Ovary (tissue), 9 donors: Measurements from ENCODE around the gene RALGPS1. TPM values are rescaled to one million over a fixed set of nuclear protein-coding genes. Genes with fewer than 3 reads are reported as not detected.

Experiments
- DNase-seq, 5 donors: peaks; one replicate each; pipeline ENCODE4 v3.0.0-alpha.2; 2019 to 2020
- H3K27ac ChIP-seq, 2 donors: fragments of 200-600 bp; one replicate each; pipeline versions ENCODE4 v1.5.1 to v1.8.0; 2019 to 2022
- H3K27me3 ChIP-seq: fragments of 200-600 bp; one replicate; pipeline ENCODE4 v1.8.0; 2022
- H3K36me3 ChIP-seq: fragments of 200-600 bp; sonication (generic); one replicate; pipeline ENCODE4 v1.5.1; 2019
- H3K4me1 ChIP-seq: one replicate; pipeline ENCODE4 v1.8.1; 2013; ENCODE audit warnings: mild to moderate bottlenecking, moderate library complexity; ENCODE audit not compliant: insufficient read depth
- H3K4me3 ChIP-seq: fragments of 200-600 bp; sonication (generic); one replicate; pipeline ENCODE4 v1.5.1; 2017
- H3K9me3 ChIP-seq, 2 donors: fragments of 200-600 bp in 1 of 2; sonication (generic) in 1 of 2; one replicate each; pipeline versions ENCODE4 v1.5.1 to v1.8.1; 2013 to 2019; ENCODE audit warnings: mild to moderate bottlenecking in 1 of 2, moderate library complexity in 1 of 2
- EP300 ChIP-seq: sonication (generic); formaldehyde crosslinking; IDR thresholded peaks from one replicate; pipeline ENCODE4 v1.6.1; 2017; ENCODE audit warnings: antibody characterized with exemption
- POLR2A ChIP-seq: fragments of 450-650 bp; IDR thresholded peaks from one replicate; pipeline ENCODE4 v1.6.1; 2017; ENCODE audit warnings: antibody characterized with exemption, mild to moderate bottlenecking, moderate library complexity
- WGBS, 3 donors: extraction: QIAGEN DNeasy Blood & Tissue Kit in 1 of 3; methylation state at CpG; one replicate each; pipeline versions ENCODE4 v1.1.5 to v1.1.7; 2013 to 2017; 5-methylcytosine and 5-hydroxymethylcytosine counted together
- intact Hi-C, 4 donors: fragments of 100-400 bp; cut with DNase I; formaldehyde crosslinking; loops; one replicate each; pipeline versions ENCODE4 v1.11.0 to v1.15.1; 2022 to 2023
- polyA plus RNA-seq, 2 donors: library from polyadenylated mRNA; stranded (reverse); fragments of 200-250 nt in 1 of 2; fragments of 350-450 nt in 1 of 2; fragmentation: Illumina TruSeq in 1 of 2; extraction: RNeasy Lipid Tissue Mini Kit (QIAGEN cat#74804) in 1 of 2; gene quantifications; one replicate each; pipeline ENCODE4 v1.2.3, GENCODE V29; 2013 to 2014
- total RNA-seq, 7 donors: library from RNA; depleted of rRNA in 2 of 7; stranded (reverse); fragments of >200 nt in 2 of 7; fragmentation: NEBNext Ultra II Directional in 3 of 7; extraction: Animal tissue kit (Norgen Biotek cat#: 25700) in 3 of 7; gene quantifications; one replicate each; pipeline versions ENCODE4 v1.1.0 to v1.2.4, GENCODE V29; 2016 to 2023
- TF ChIP-seq, protein P1 (sequence below), 3 donors: fragments of 450-650 bp in 2 of 3; fragments of 200-600 bp in 1 of 3; IDR thresholded peaks; one replicate each; pipeline versions ENCODE4 v1.5.1 to v1.8.0; 2016 to 2022; ENCODE audit warnings: antibody characterized with exemption in 3 of 3, mild to moderate bottlenecking in 1 of 3
- donor health status: DM: no; HTN: no; CAD: no; lungs with moderate emphysema.
- donor health status: DM: no; HTN: no; CAD: no.
- donor health status: Bipolar disorder and iron deficiency.
- donor health status: DM: yes; HTN: yes; CAD: no.
- donor health status: DM: no; HTN: no; CAD: no.
- donor health status: DM: yes; HTN: yes; CAD: no.

Gene RALGPS1
- total and polyA plus RNA-seq, 9 donors: 2.3 to 13.1 (median 6.9) TPM

DNA sequence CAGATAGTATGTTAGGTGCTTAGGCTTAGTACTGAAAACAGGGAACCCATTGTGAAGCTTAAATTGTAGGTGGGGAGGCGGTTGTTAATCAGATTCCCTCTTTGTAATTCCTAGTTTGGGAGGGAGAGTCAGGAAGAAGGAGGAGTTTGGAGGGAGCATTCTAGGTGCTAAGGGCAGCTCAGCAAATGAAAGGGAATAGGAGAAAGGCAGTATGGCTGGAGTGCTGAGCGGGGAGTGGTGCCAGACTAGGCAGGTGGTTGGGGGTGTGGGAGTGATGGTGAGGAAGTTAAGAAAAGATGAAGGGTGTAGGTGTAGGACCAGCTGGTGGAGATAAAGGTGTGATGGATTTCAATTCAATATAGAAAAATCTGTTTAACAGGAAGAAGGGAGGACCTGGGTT is 338.9 kb downstream of the RALGPS1 start:
- no peak for TF ChIP-seq EP300
- TF ChIP-seq POLR2A: no peak
- TF ChIP-seq, protein P1, sequence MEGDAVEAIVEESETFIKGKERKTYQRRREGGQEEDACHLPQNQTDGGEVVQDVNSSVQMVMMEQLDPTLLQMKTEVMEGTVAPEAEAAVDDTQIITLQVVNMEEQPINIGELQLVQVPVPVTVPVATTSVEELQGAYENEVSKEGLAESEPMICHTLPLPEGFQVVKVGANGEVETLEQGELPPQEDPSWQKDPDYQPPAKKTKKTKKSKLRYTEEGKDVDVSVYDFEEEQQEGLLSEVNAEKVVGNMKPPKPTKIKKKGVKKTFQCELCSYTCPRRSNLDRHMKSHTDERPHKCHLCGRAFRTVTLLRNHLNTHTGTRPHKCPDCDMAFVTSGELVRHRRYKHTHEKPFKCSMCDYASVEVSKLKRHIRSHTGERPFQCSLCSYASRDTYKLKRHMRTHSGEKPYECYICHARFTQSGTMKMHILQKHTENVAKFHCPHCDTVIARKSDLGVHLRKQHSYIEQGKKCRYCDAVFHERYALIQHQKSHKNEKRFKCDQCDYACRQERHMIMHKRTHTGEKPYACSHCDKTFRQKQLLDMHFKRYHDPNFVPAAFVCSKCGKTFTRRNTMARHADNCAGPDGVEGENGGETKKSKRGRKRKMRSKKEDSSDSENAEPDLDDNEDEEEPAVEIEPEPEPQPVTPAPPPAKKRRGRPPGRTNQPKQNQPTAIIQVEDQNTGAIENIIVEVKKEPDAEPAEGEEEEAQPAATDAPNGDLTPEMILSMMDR (IDR thresholded peaks at IDR 0.05): no peak
- no peak for DNase-seq
- H3K36me3 ChIP-seq: no peaks in the 10 kb centered on the region
- WGBS, 3 donors: 93 to 95% (median 94%) methylated on average over 2 of the region's 2 CpGs
- H3K4me3 ChIP-seq: no peak overlapping the region
- H3K27ac ChIP-seq: no peak overlapping the region
- intact Hi-C loops: no loop called here
- no peaks in the 10 kb centered on the region for H3K27me3 ChIP-seq
- H3K4me1 ChIP-seq: no peaks in the 10 kb centered on the region
- no peaks in the 10 kb centered on the region for H3K9me3 ChIP-seq

DNA sequence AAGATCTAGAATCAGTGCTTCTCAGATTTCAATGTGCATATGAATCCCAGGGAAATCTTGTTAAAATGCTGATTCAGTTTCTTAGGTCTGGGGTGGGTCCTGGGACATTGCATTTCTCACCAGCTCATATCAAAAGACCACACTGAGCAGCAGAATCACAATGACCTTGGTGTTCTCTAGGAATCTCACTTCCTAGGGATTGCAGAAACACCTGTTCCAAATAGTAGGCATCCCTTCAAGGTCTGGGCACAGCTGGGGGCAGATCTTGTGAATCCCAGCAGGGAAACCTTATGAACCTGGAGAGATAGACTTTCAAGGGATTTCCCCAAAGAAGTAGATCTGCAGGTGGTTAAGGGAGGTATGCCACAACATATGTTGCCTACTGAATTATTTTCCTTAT is 341.1 kb downstream of the RALGPS1 start:
- no peak overlapping the region for H3K27ac ChIP-seq
- intact Hi-C loops: no loop called here

DNA sequence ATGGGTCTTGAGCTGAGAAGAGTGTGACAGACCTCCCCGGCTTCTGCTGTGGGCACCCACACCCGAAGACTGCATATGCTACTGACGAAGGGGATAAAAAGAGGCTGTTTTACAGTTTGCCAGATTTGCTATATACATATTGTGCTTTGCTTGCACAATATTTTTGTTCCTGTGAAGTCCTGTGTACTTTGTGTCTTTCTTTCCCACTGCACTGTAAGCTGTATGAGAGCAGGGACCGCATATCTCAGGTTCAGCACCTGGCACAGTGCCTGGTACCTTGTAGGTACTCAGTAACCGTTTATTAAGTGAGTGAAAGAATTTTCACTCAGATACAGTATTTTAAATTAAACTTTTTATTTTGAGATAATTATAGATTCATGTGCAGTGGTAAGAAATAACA is 341.7 kb downstream of the RALGPS1 start:
- no peaks in the 10 kb centered on the region for H3K27me3 ChIP-seq
- no peak for TF ChIP-seq POLR2A
- H3K4me3 ChIP-seq: no peak overlapping the region
- intact Hi-C loops: no loop called here
- no peaks in the 10 kb centered on the region for H3K4me1 ChIP-seq
- H3K9me3 ChIP-seq: no peaks in the 10 kb centered on the region
- WGBS, 3 donors: 90 to 92% (median 90%) methylated on average over 5 of the region's 5 CpGs
- no peak for DNase-seq
- H3K27ac ChIP-seq: no peak overlapping the region
- no peaks in the 10 kb centered on the region for H3K36me3 ChIP-seq

More for the DNA sequence above, 341.1 kb downstream of the RALGPS1 start:
- H3K27me3 ChIP-seq: no peaks in the 10 kb centered on the region
- H3K9me3 ChIP-seq: no peaks in the 10 kb centered on the region
- TF ChIP-seq, protein P1 (IDR thresholded peaks at IDR 0.05): no peak
- no peak for TF ChIP-seq POLR2A
- TF ChIP-seq EP300: no peak
- no peaks in the 10 kb centered on the region for H3K4me1 ChIP-seq
- H3K36me3 ChIP-seq: no peaks in the 10 kb centered on the region
- DNase-seq: no peak
- H3K4me3 ChIP-seq: no peak overlapping the region

DNA sequence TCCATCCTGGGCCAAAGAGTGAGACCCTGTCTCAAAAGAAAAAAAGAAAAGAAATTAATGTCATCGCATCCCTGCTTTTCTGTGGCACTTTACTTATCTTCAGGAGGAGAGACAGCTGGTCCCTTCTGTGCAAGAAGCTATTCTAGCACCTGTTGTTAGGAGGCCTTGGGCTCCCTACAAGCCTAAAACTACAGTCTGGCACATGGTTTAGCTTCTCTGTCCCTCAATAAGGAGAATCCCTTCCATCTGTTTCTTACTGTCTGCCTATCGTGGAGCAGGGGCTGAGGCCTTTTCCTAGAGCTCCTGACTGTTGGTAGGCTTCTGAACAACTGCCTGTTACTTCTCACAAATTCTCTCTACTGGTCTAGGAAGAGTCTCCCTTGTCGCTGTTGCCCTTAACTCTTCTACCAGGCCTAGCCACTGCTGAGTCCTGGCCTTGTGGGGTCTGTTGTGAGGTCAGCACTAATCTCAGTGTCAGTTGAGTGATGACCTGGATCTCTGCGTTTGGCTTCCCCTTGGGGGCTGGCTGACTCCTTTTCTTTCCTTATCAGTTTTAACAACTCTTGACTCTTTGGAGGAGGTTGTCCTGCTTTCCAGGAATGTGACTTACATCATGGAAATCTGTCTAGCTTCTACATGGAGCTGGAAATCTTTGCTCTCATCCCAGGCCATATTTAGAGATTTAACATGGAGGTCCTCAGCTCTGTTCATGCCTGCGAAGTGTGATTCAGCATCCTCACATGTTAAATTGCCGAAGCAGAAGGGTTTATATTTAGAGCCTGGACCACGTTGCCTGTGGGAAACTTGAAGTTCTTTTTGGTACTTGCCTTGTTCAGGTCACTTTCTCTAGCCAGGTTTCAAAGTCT is 344.3 kb downstream of the RALGPS1 start:
- no peak for TF ChIP-seq POLR2A
- TF ChIP-seq, protein P1 (IDR thresholded peaks at IDR 0.05): no peak
- WGBS, 3 donors: 72 to 83% (median 77%) methylated on average over 7 of the region's 7 CpGs
- Histone ChIP-seq H3K27me3 (no peaks in the 10 kb centered on the region), H3K9me3 (no peaks in the 10 kb centered on the region), H3K36me3 (no peaks in the 10 kb centered on the region), H3K4me3 (no peak overlapping the region), H3K27ac (no peak overlapping the region), H3K4me1 (no peaks in the 10 kb centered on the region)
- intact Hi-C loops: no loop called here
- DNase-seq: no peak

DNA sequence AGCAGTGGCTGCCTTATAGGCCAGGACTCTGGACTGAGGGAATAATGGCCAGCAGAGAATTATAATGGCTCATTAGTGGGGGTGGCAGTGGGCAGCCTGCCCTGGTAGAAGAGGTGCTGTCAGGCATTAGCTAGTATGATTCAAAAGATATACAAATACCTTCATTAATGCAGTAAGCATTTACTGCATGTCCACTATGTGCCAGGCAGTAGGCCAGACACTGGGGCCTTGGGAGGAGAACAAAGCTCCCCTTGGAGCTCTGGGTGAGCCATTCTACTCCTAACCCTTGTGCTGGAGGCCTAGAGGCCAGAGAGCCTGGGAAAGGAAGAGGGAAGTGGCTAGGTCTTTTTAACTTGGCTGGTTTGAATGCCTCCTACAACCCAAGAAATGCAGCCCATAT is 348.0 kb downstream of the RALGPS1 start:
- no peaks in the 10 kb centered on the region for H3K9me3 ChIP-seq
- no peak overlapping the region for H3K4me3 ChIP-seq
- H3K27me3 ChIP-seq: no peaks in the 10 kb centered on the region
- H3K27ac ChIP-seq: no peak overlapping the region
- H3K36me3 ChIP-seq: no peaks in the 10 kb centered on the region
- TF ChIP-seq EP300 (no peak), POLR2A (no peak)
- TF ChIP-seq, protein P1 (IDR thresholded peaks at IDR 0.05): no peak
- H3K4me1 ChIP-seq: no peaks in the 10 kb centered on the region
- DNase-seq: no peak
- intact Hi-C loops: no loop called here
